Sigmoid colon (tissue), 7 donors: ENCODE data around the gene EIF3A. TPM values are rescaled to one million over a fixed set of nuclear protein-coding genes. Genes with fewer than 3 reads are reported as not detected.

Experiments used
- DNase-seq: peaks from one replicate; pipeline ENCODE4 v3.0.0-alpha.2; 2019
- H3K27ac ChIP-seq, 4 donors: fragments of 200-600 bp; sonication (generic); one replicate each; pipeline ENCODE4 v1.5.1; 2016 to 2019; ENCODE audit warnings: mild to moderate bottlenecking in 1 of 4
- H3K27me3 ChIP-seq, 3 donors: fragments of 200-600 bp; sonication (generic); one replicate each; pipeline ENCODE4 v1.5.1; 2019; ENCODE audit warnings: mild to moderate bottlenecking in 1 of 3
- H3K36me3 ChIP-seq, 4 donors: fragments of 200-600 bp; sonication (generic); one replicate each; pipeline ENCODE4 v1.5.1; 2016 to 2019
- H3K4me1 ChIP-seq, 4 donors: fragments of 200-600 bp; sonication (generic); one replicate each; pipeline ENCODE4 v1.5.1; 2017 to 2019
- H3K4me3 ChIP-seq, 4 donors: fragments of 200-600 bp; sonication (generic); one replicate each; pipeline ENCODE4 v1.5.1; 2017 to 2019; ENCODE audit warnings: mild to moderate bottlenecking in 2 of 4, moderate library complexity in 1 of 4
- H3K9me3 ChIP-seq, 4 donors: fragments of 200-600 bp in 3 of 4; sonication (generic) in 3 of 4; one replicate each; pipeline versions ENCODE4 v1.5.1 to v1.6.1; 2013 to 2019
- EP300 ChIP-seq, 4 donors: sonication (generic); formaldehyde crosslinking; IDR thresholded peaks; one replicate each; pipeline ENCODE4 v1.6.1; 2017; ENCODE audit warnings: antibody characterized with exemption in 4 of 4
- POLR2A ChIP-seq, 2 donors: fragments of 450-650 bp; IDR thresholded peaks; one replicate each; pipeline ENCODE4 v1.6.1; 2016; ENCODE audit warnings: antibody characterized with exemption in 2 of 2, mild to moderate bottlenecking in 2 of 2, moderate library complexity in 2 of 2
- POLR2AphosphoS5 ChIP-seq, 4 donors: sonication (generic); formaldehyde crosslinking; IDR thresholded peaks; one replicate each; pipeline ENCODE4 v1.6.1; 2017; ENCODE audit warnings: antibody characterized with exemption in 4 of 4
- whole genome bisulfite sequencing, 2 donors: extraction: QIAGEN DNeasy Blood & Tissue Kit; methylation state at CpG; one replicate each; pipeline ENCODE4 v1.1.7; 2013; 5-methylcytosine and 5-hydroxymethylcytosine counted together
- intact Hi-C: fragments of 100-400 bp; cut with DNase I; formaldehyde crosslinking; loops from one replicate; pipeline ENCODE4 v1.15.1; 2023
- polyA plus RNA-seq, 3 donors: library from polyadenylated mRNA; stranded (reverse); fragments of 200-250 nt; gene quantifications; one replicate each; pipeline ENCODE4 v1.2.3, GENCODE V29; 2013
- total RNA-seq, 4 donors: library from RNA; depleted of rRNA; stranded (reverse); fragments of >200 nt; gene quantifications; one replicate each; pipeline ENCODE4 v1.1.0, GENCODE V29; 2016
- TF ChIP-seq, protein P1 (sequence below), 4 experiments: fragments of 450-650 bp in 3 of 4; fragments of 200-600 bp in 1 of 4; IDR thresholded peaks; one replicate each; pipeline ENCODE4 v1.5.1; 2016 to 2019; ENCODE audit warnings: antibody characterized with exemption in 4 of 4, mild to moderate bottlenecking in 3 of 4, moderate library complexity in 2 of 4
- donor health status: healthy with polysubstance abuse.
- donor health status: Bipolar disorder and iron deficiency.
- donor health status: healthy.

EIF3A gene
- total and polyA plus RNA-seq, 7 donors: 27.5 to 135 (median 98.4) TPM

GRCh38 chr10:119006451-119007210 is 74.0 kb downstream of the EIF3A start:
- Histone ChIP-seq H3K27me3 (no peaks in the 10 kb centered on the region), H3K36me3 (no peaks in the 10 kb centered on the region), H3K4me1 (peaks cover 0 to 21% (median 16%) of the 10 kb centered on the region in 4 donors), H3K9me3 (no peaks in the 10 kb centered on the region), H3K27ac (peak overlapping the region; percentile 45 to 79 (median 75)), H3K4me3 (no peak overlapping the region)
- 38 to 61% methylated on average over 9 of the region's 9 CpGs for WGBS, 2 donors
- peak; percentile 94 for DNase-seq
- intact Hi-C loops: loop anchor here (5.0 kb wide), 1 partner anchor 44 kb away; no protein-coding TSS in a partner anchor
- TF ChIP-seq POLR2AphosphoS5 (IDR thresholded peaks at IDR 0.05) (peak in 3 of 4 donors; percentile 44 to 65 (median 52)), POLR2A (IDR thresholded peaks at IDR 0.05) (no peak), EP300 (IDR thresholded peaks at IDR 0.05) (peak in 1 of 4 donors; percentile 41)
- TF ChIP-seq, protein P1, sequence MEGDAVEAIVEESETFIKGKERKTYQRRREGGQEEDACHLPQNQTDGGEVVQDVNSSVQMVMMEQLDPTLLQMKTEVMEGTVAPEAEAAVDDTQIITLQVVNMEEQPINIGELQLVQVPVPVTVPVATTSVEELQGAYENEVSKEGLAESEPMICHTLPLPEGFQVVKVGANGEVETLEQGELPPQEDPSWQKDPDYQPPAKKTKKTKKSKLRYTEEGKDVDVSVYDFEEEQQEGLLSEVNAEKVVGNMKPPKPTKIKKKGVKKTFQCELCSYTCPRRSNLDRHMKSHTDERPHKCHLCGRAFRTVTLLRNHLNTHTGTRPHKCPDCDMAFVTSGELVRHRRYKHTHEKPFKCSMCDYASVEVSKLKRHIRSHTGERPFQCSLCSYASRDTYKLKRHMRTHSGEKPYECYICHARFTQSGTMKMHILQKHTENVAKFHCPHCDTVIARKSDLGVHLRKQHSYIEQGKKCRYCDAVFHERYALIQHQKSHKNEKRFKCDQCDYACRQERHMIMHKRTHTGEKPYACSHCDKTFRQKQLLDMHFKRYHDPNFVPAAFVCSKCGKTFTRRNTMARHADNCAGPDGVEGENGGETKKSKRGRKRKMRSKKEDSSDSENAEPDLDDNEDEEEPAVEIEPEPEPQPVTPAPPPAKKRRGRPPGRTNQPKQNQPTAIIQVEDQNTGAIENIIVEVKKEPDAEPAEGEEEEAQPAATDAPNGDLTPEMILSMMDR (IDR thresholded peaks at IDR 0.05): peak in 1 of 4 experiments; percentile 14

GRCh38 chr10:119005362-119006043 is 75.1 kb downstream of the EIF3A start:
- no peak for TF ChIP-seq POLR2AphosphoS5 (IDR thresholded peaks at IDR 0.05)
- no peak for TF ChIP-seq POLR2A (IDR thresholded peaks at IDR 0.05)
- TF ChIP-seq EP300 (IDR thresholded peaks at IDR 0.05): no peak
- TF ChIP-seq, protein P1 (IDR thresholded peaks at IDR 0.05): no peak
- H3K36me3 ChIP-seq: no peaks in the 10 kb centered on the region
- H3K4me1 ChIP-seq: peaks cover 0 to 21% (median 16%) of the 10 kb centered on the region in 4 donors
- no peak overlapping the region for H3K4me3 ChIP-seq
- WGBS, 2 donors: 88 to 90% methylated on average over 9 of the region's 9 CpGs
- no peak for DNase-seq
- H3K27me3 ChIP-seq: no peaks in the 10 kb centered on the region
- H3K9me3 ChIP-seq: no peaks in the 10 kb centered on the region
- intact Hi-C loops: loop anchor here (5.0 kb wide), 1 partner anchor 43 kb away; no protein-coding TSS in a partner anchor
- H3K27ac ChIP-seq: peak overlapping the region in 1 of 4 donors; percentile 79

DNA sequence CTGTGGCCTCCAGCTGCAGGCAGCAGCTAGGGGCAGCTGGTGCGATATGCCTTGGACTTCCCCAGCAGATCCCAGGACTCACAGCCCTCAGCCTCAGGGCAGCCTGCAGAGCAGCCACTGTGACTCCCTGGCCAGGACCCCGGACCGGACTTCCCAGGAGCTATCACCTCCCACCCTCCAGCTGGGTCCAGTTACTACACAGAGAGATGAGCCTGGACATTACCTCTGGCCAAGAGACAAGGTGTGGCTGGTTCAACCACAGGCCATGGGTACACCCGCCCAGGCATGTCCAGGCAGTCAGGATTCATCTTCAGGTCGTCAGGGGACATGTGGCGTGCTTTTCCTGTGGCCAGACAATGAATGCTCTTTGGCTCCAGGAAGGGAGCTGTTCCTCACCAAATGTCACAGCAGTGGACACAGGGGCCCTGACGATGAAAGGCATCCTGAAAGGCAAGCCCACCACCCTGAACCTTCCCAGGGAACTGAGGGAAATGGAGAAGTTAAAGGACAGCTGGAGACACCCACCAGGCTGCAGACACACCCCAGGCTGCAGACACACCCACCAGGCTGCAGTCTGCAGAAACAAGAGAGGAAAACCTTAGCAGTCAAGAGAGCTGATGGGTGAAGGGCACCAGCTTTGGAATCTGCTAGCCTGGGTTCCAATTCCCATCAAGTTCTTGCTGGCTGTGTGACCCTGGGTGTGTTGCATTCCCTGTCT is 76.9 kb downstream of the EIF3A start:
- Histone ChIP-seq H3K36me3 (no peaks in the 10 kb centered on the region), H3K4me1 (peaks cover 0 to 21% (median 16%) of the 10 kb centered on the region in 4 donors), H3K27ac (no peak overlapping the region), H3K27me3 (no peaks in the 10 kb centered on the region), H3K4me3 (no peak overlapping the region), H3K9me3 (no peaks in the 10 kb centered on the region)
- 74 to 77% methylated on average over 7 of the region's 7 CpGs for WGBS, 2 donors
- intact Hi-C loops: no loop called here
- TF ChIP-seq, protein P1 (IDR thresholded peaks at IDR 0.05): no peak
- no peak for TF ChIP-seq EP300 (IDR thresholded peaks at IDR 0.05)
- no peak for TF ChIP-seq POLR2AphosphoS5 (IDR thresholded peaks at IDR 0.05)
- no peak for TF ChIP-seq POLR2A (IDR thresholded peaks at IDR 0.05)
- no peak for DNase-seq

DNA sequence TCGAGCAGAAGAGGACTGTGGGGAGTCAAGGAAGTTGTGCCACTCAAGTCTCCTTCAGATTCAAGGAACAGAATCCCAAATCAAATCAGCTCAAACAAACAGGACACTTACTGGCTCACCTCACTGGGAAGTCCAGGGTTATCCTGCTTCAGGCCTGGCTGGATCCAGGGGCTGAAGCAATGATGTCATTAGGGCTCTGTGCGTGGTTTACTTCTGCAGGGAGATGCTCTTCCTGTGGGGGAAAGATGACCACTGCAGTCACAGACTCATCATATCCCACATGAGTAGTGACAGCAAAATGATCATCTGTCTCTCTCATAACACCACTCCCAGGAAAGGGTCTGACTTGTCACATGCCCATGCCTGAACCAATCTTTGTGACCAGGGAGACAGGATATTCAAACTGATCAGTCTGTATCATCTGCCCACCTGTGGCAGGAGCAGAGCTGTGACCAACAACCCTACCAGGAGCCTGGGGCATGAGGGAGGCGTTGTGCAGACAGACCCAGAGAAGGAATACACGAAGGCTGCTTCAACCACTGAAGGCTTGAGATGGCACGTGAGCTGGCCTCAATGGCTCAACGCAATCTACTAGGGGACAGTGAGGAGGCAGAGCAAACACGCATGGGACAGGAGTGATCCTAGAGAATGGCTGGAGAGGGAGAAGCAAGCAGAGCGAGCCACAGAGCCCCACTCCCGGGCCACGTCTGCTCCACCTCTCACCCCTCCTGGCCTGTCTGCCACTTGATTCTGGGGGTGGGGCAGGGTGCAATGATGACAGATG is 78.7 kb downstream of the EIF3A start:
- Histone ChIP-seq H3K4me3 (no peak overlapping the region), H3K27me3 (no peaks in the 10 kb centered on the region), H3K27ac (no peak overlapping the region), H3K9me3 (no peaks in the 10 kb centered on the region), H3K36me3 (no peaks in the 10 kb centered on the region), H3K4me1 (peaks cover 0 to 16% (median 10%) of the 10 kb centered on the region in 4 donors)
- TF ChIP-seq, protein P1 (IDR thresholded peaks at IDR 0.05): no peak
- TF ChIP-seq POLR2A (IDR thresholded peaks at IDR 0.05): no peak
- no peak for TF ChIP-seq POLR2AphosphoS5 (IDR thresholded peaks at IDR 0.05)
- TF ChIP-seq EP300 (IDR thresholded peaks at IDR 0.05): no peak
- 91 to 93% methylated on average over 10 of the region's 10 CpGs for WGBS, 2 donors
- intact Hi-C loops: no loop called here
- DNase-seq: no peak
